ENCODE measurements around the gene CLEC17A. TPM values are rescaled to one million over a fixed set of nuclear protein-coding genes. Genes with fewer than 3 reads are reported as not detected.

The CLEC17A gene
- total and polyA plus RNA-seq, 2 of the 13 experiments (the other 11 are each of a cell fraction or from before 2014, with no cell fraction given) = not detected

- TF ChIP-seq CSRNP2 (CRISPR knock-in tag; conservative IDR thresholded peaks at IDR 0.05; ENCODE audit: low read depth) (no peak), RARG (CRISPR knock-in tag; IDR thresholded peaks at IDR 0.05; ENCODE audit: low read depth) (no peak), ZBTB44 (CRISPR knock-in tag; IDR thresholded peaks at IDR 0.05) (no peak), HNF4G (IDR thresholded peaks at IDR 0.05; ENCODE audit: borderline replicate concordance, low read depth, low read length) (no peak), HNF4G (CRISPR knock-in tag; IDR thresholded peaks at IDR 0.05; ENCODE audit: borderline replicate concordance, low read depth) (peak; percentile 75), ZBTB46 (CRISPR knock-in tag; IDR thresholded peaks at IDR 0.05; ENCODE audit: borderline replicate concordance) (no peak), REPIN1 (CRISPR knock-in tag; IDR thresholded peaks at IDR 0.05; ENCODE audit: borderline replicate concordance, low read depth) (peak; percentile 75; the same call in 1 of the 2 replicates), ZBTB7A (CRISPR knock-in tag; IDR thresholded peaks at IDR 0.05) (peak; percentile 63; the same call in 1 of the 2 replicates), EZH2 (conservative IDR thresholded peaks at IDR 0.05; ENCODE audit: low read depth, low read length) (no peak), ZNF780A (CRISPR knock-in tag; IDR thresholded peaks at IDR 0.05) (peak; percentile 53; the same call in 1 of the 2 replicates), ZNF331 (CRISPR knock-in tag; IDR thresholded peaks at IDR 0.05) (peak; percentile 89), STAT5B (CRISPR knock-in tag; IDR thresholded peaks at IDR 0.05) (no peak), MYC (CRISPR knock-in tag; IDR thresholded peaks at IDR 0.05; ENCODE audit: borderline replicate concordance) (peak; percentile 73; the same call in 1 of the 2 replicates), HOXA7 (CRISPR knock-in tag; IDR thresholded peaks at IDR 0.05) (no peak), MAFK (conservative IDR thresholded peaks at IDR 0.05 in 1 of 2, IDR thresholded peaks at IDR 0.05 in 1 of 2; ENCODE audit: low read length in 2 of 2) (no peak), RNF2 (conservative IDR thresholded peaks at IDR 0.05; ENCODE audit: low read depth) (peak; percentile 65; the same call in 1 of the 2 replicates), MAZ (IDR thresholded peaks at IDR 0.05; ENCODE audit: borderline replicate concordance, low read depth, low read length) (no peak), MAZ (CRISPR knock-in tag; IDR thresholded peaks at IDR 0.05; ENCODE audit: low read depth) (peak; percentile 80), POLR2AphosphoS2 (IDR thresholded peaks at IDR 0.05; ENCODE audit: low read depth, low read length) (no peak), ZNF180 (CRISPR knock-in tag; IDR thresholded peaks at IDR 0.05; ENCODE audit: borderline replicate concordance, low read depth) (no peak), ZBTB21 (CRISPR knock-in tag; IDR thresholded peaks at IDR 0.05) (no peak; the same call in 1 of the 2 replicates)
- TF ChIP-seq, protein P1, sequence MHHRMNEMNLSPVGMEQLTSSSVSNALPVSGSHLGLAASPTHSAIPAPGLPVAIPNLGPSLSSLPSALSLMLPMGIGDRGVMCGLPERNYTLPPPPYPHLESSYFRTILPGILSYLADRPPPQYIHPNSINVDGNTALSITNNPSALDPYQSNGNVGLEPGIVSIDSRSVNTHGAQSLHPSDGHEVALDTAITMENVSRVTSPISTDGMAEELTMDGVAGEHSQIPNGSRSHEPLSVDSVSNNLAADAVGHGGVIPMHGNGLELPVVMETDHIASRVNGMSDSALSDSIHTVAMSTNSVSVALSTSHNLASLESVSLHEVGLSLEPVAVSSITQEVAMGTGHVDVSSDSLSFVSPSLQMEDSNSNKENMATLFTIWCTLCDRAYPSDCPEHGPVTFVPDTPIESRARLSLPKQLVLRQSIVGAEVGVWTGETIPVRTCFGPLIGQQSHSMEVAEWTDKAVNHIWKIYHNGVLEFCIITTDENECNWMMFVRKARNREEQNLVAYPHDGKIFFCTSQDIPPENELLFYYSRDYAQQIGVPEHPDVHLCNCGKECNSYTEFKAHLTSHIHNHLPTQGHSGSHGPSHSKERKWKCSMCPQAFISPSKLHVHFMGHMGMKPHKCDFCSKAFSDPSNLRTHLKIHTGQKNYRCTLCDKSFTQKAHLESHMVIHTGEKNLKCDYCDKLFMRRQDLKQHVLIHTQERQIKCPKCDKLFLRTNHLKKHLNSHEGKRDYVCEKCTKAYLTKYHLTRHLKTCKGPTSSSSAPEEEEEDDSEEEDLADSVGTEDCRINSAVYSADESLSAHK (CRISPR knock-in tag; IDR thresholded peaks at IDR 0.05; ENCODE audit: borderline replicate concordance) = 0 out of 2 replicates have a peak, but pooled peaks have one; percentile 52
Observed at GRCh38 chr19:14571695-14572490, 11.0 kb upstream of the CLEC17A start, which contains the start of gene NDUFB7 (continued).
